ENCODE results near the gene CHI3L1. TPM values are rescaled to one million over a fixed set of nuclear protein-coding genes. Genes with fewer than 3 reads are reported as not detected.

Gene CHI3L1
- total and polyA plus RNA-seq, 11 donors: 0.15 to 27.1 (median 1.3) TPM; not detected in 1

GRCh38 chr1:203210988-203211387 is 24.5 kb upstream of the CHI3L1 start:
- DNase-seq (no peak), ATAC-seq (no peak)
- TF ChIP-seq CTCF (IDR thresholded peaks at IDR 0.05) (no peak), POLR2A (IDR thresholded peaks at IDR 0.05) (no peak)
- Histone ChIP-seq H3K36me3 (no peaks in the 10 kb centered on the region), H3K27me3 (no peaks in the 10 kb centered on the region), H3K4me1 (no peaks in the 10 kb centered on the region), H3K4me3 (no peak overlapping the region), H3K27ac (no peak overlapping the region), H3K9me3 (no peaks in the 10 kb centered on the region)
- intact Hi-C loops (cut with DNase I): no loop called here

- H3K36me3 ChIP-seq: no peaks in the 10 kb centered on the region
- no peaks in the 10 kb centered on the region for H3K27me3 ChIP-seq
- no peak overlapping the region for H3K27ac ChIP-seq
- no peak overlapping the region for H3K4me3 ChIP-seq
- no peaks in the 10 kb centered on the region for H3K9me3 ChIP-seq
- no peak for DNase-seq
- intact Hi-C loops (cut with DNase I): no loop called here
- H3K4me1 ChIP-seq: no peaks in the 10 kb centered on the region
- TF ChIP-seq POLR2A (IDR thresholded peaks at IDR 0.05) (no peak), CTCF (IDR thresholded peaks at IDR 0.05) (no peak)
- no peak for ATAC-seq
These were observed 23.8 kb upstream of the CHI3L1 start for GRCh38 chr1:203210350-203210749.

- WGBS, 4 donors: 64 to 88% (median 70%) methylated on average over 1 of the region's 1 CpG
- no peak for TF ChIP-seq POLR2A (IDR thresholded peaks at IDR 0.05)
- no peak for TF ChIP-seq CTCF (IDR thresholded peaks at IDR 0.05)
- intact Hi-C loops (cut with DNase I): no loop called here
These were observed 21.7 kb upstream of the CHI3L1 start for GRCh38 chr1:203208181-203208580.

GRCh38 chr1:203207751-203208150 is 21.2 kb upstream of the CHI3L1 start:
- ATAC-seq (no peak), DNase-seq (no peak)
- H3K27ac ChIP-seq: no peak overlapping the region
- no peaks in the 10 kb centered on the region for H3K36me3 ChIP-seq
- H3K4me1 ChIP-seq: peaks cover 0 to 6% (median 0%) of the 10 kb centered on the region in 12 donors
- intact Hi-C loops (cut with DNase I): no loop called here
- WGBS, 4 donors: 68 to 80% (median 74%) methylated on average over 2 of the region's 2 CpGs
- H3K4me3 ChIP-seq: no peak overlapping the region
- TF ChIP-seq POLR2A (IDR thresholded peaks at IDR 0.05): no peak
- no peak for TF ChIP-seq CTCF (IDR thresholded peaks at IDR 0.05)
- no peaks in the 10 kb centered on the region for H3K9me3 ChIP-seq
- no peaks in the 10 kb centered on the region for H3K27me3 ChIP-seq

More at GRCh38 chr1:203208181-203208580, 21.7 kb upstream of the CHI3L1 start:
- DNase-seq (no peak), ATAC-seq (no peak)
- Histone ChIP-seq H3K4me1 (peaks cover 0 to 1% (median 0%) of the 10 kb centered on the region in 12 donors), H3K9me3 (no peaks in the 10 kb centered on the region), H3K36me3 (no peaks in the 10 kb centered on the region), H3K4me3 (no peak overlapping the region), H3K27ac (no peak overlapping the region), H3K27me3 (no peaks in the 10 kb centered on the region)
